Astrocyte (in vitro differentiated cells and primary cell): ENCODE data around the gene JOSD1.

Experiments used
- EZH2 ChIP-seq: IDR thresholded peaks from 2 replicates; pipeline ENCODE4 v1.6.1; 2012; ENCODE audit warnings: mild to moderate bottlenecking, low read length, inconsistent platforms; ENCODE audit not compliant: insufficient read depth
- TF ChIP-seq, protein P1 (sequence below): IDR thresholded peaks from 2 replicates; pipeline ENCODE4 v1.5.1; 2011; ENCODE audit warnings: low read depth, mild to moderate bottlenecking, inconsistent platforms, low read length, moderate library complexity; ENCODE audit not compliant: insufficient read depth

DNA sequence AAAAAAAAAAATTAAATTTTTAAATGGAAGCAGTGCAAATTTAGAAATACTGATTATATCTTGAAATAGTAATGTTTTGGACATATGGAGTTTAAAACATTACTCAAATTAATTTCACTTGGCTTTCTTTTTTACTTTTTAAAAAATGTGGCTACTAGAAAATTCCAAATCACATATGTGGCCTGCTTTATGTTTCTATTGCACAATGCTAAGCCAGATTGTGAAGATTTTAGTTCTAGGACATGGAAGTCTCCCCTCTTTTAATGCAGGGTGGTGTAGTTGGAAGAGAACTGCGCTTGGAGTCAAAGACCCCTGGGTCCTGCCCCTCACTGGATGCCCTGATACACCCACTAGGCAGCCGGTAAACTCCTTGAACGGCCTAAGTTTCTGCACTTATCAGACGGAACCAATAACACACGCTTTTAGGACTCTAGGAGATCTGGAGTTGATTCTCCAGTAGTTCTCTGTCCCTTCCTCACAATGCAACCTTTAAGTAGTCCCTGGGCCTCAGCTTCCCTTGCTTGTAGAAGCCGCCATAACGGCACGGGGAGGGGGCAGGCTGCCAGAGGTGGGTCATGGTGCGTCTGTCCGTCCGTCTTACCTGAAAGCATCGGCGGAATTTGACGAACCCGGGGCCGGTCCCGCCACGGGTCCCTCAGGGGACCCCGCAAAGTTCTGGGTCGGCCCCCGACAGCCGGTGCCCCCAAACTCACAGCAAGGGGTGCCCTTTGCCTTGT lies 45.1 kb downstream of the JOSD1 start:
- TF ChIP-seq, protein P1, sequence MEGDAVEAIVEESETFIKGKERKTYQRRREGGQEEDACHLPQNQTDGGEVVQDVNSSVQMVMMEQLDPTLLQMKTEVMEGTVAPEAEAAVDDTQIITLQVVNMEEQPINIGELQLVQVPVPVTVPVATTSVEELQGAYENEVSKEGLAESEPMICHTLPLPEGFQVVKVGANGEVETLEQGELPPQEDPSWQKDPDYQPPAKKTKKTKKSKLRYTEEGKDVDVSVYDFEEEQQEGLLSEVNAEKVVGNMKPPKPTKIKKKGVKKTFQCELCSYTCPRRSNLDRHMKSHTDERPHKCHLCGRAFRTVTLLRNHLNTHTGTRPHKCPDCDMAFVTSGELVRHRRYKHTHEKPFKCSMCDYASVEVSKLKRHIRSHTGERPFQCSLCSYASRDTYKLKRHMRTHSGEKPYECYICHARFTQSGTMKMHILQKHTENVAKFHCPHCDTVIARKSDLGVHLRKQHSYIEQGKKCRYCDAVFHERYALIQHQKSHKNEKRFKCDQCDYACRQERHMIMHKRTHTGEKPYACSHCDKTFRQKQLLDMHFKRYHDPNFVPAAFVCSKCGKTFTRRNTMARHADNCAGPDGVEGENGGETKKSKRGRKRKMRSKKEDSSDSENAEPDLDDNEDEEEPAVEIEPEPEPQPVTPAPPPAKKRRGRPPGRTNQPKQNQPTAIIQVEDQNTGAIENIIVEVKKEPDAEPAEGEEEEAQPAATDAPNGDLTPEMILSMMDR = no peak
- TF ChIP-seq EZH2 = no peak
